SK-N-MC (cell line): ENCODE results near the gene GOLGA6L7.
"Not testable (repeated sequence)": the region's sequence is repeated elsewhere in the genome, so short reads cannot be mapped to it uniquely, and the experiment has no call there.

ENCODE experiments used
- DNase-seq: peaks from one replicate; pipeline ENCODE4 v3.0.0-alpha.2; 2011; ENCODE audit warnings: low read depth, low spot score
- H3K27ac ChIP-seq: fragments of 200-600 bp; sonication (generic); 2 replicates; pipeline ENCODE4 v1.5.1; 2016; ENCODE audit warnings: mixed run types
- H3K36me3 ChIP-seq: fragments of 200-600 bp; sonication (generic); 2 replicates; pipeline ENCODE4 v1.6.1; 2017; ENCODE audit warnings: antibody characterized with exemption, low read length, mixed read lengths; ENCODE audit not compliant: insufficient read depth
- H3K4me3 ChIP-seq: fragments of 200-600 bp; sonication (generic); 2 replicates; pipeline ENCODE4 v1.5.1; 2016
- H3K9ac ChIP-seq: fragments of 200-600 bp; sonication (generic); 2 replicates; pipeline ENCODE4 v1.8.0; 2017; ENCODE audit warnings: mixed run types, mixed read lengths; ENCODE audit not compliant: insufficient read length
- H3K9me3 ChIP-seq: fragments of 200-600 bp; sonication (generic); 2 replicates; pipeline ENCODE4 v1.6.1; 2017; ENCODE audit warnings: low read depth, mild to moderate bottlenecking, antibody characterized with exemption, low read length, moderate library complexity, mixed read lengths

Gene GOLGA6L7

GRCh38 chr15:28819930-28820295 lies 28.5 kb downstream of the GOLGA6L7 start:
- not testable (repeated sequence) for H3K9me3 ChIP-seq, H3K36me3 ChIP-seq, H3K27ac ChIP-seq, H3K4me3 ChIP-seq, DNase-seq, H3K9ac ChIP-seq

GRCh38 chr15:28819019-28819929 lies 29.2 kb downstream of the GOLGA6L7 start:
- H3K36me3 ChIP-seq, H3K9me3 ChIP-seq, DNase-seq, H3K9ac ChIP-seq, H3K4me3 ChIP-seq, H3K27ac ChIP-seq: not testable (repeated sequence)

DNA sequence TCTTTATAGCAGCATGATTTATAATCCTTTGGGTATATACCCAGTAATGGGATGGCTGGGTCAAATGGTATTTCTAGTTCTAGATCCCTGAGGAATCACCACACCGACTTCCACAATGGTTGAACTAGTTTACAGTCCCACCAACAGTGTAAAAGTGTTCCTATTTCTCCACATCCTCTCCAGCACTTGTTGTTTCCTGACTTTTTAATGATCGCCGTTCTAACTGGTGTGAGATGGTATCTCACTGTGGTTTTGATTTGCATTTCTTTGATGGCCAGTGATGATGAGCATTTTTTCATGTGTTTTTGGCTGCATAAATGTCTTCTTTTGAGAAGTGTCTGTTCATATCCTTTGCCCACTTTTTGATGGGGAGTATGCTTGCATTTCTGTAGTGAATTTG lies 30.3 kb downstream of the GOLGA6L7 start:
- H3K9ac ChIP-seq, DNase-seq, H3K9me3 ChIP-seq, H3K27ac ChIP-seq, H3K4me3 ChIP-seq, H3K36me3 ChIP-seq: not testable (repeated sequence)

DNA sequence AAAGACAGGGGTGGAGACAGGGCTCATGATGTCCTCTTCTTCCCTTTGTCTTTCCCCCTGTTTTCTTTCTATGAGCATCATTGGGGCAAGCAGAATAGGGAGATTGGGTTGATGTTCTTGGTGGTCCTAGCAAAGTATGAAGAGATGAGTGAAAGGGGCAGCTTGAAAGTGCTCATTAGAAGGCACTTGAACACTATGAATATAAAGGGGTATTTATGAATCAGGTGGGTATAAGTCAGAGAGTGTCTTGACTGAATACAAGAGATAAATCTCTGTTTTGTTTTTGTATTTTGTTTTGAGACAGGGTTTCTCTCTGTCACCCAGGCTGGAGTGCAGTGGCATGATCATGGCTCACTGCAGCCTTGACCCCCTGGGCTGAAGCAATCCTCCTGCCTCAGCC lies 34.4 kb downstream of the GOLGA6L7 start:
- not testable (repeated sequence) for DNase-seq, H3K36me3 ChIP-seq, H3K4me3 ChIP-seq, H3K9ac ChIP-seq, H3K27ac ChIP-seq, H3K9me3 ChIP-seq

DNA sequence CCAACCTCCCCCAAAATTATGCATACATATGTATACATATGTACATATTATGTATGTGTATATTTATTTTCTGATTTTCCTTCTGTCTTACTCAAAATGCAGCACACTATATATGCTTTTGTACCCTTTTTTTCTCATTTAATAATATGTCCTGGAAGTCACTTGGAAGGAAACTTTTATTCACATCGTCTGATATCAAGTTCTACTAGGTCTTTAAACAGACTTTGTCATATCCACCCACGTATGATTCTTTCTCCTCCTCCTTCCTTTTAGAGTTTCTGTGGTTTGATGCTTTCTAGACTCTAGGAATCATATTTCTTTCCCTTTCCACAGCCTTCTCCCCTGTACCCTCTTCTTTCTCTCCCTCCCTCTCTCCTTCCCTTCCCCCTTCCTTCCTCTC lies 35.1 kb downstream of the GOLGA6L7 start:
- H3K9me3 ChIP-seq, H3K9ac ChIP-seq, DNase-seq, H3K4me3 ChIP-seq, H3K27ac ChIP-seq, H3K36me3 ChIP-seq: not testable (repeated sequence)

- not testable (repeated sequence) for H3K27ac ChIP-seq, H3K36me3 ChIP-seq, H3K9ac ChIP-seq, H3K4me3 ChIP-seq, DNase-seq, H3K9me3 ChIP-seq
These were observed 36.4 kb downstream of the GOLGA6L7 start for GRCh38 chr15:28811852-28812550.

DNA sequence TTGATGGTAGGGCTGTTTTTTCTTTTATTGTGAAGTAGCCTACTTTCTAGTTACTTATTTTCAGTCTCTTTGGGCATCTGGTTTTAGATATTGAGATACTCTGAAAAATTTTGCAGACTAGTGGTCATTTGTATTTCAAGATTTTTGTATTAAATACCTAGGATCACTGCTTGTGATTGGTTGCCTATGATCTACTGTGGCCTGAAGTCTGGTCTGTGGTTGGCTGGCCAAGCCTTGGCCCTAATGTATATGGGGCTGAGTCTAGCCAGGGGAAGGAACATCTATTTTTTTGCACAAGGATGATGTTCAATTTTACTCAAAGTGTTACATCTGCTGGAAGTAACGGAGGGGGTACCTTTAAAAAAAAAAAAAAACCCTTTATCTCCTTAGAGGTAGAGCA lies 38.0 kb downstream of the GOLGA6L7 start:
- not testable (repeated sequence) for H3K4me3 ChIP-seq, H3K9me3 ChIP-seq, H3K36me3 ChIP-seq, H3K27ac ChIP-seq, DNase-seq, H3K9ac ChIP-seq

DNA sequence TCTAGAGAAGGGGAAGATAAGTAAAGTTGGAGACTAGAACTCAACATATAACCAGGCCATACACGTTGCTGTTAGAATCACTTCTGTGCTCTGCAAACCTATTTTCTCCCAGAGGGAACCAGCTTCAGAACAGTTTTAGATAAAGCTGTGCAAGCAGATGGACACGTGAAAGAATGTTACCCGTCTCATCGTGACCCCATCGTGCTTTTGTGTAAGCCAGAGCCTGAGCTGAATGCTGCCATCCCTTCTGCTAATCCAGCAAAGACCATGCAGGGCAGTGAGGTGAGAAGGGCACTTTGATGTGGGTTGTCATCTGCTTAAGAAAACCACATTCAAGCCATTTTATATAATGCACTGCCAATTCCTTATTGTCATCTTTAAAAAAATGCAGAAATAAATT lies 40.3 kb downstream of the GOLGA6L7 start:
- not testable (repeated sequence) for H3K9ac ChIP-seq, H3K36me3 ChIP-seq, H3K9me3 ChIP-seq, DNase-seq, H3K27ac ChIP-seq, H3K4me3 ChIP-seq

GRCh38 chr15:28800366-28800765 lies 48.1 kb downstream of the GOLGA6L7 start:
- not testable (repeated sequence) for H3K9ac ChIP-seq, H3K4me3 ChIP-seq, H3K9me3 ChIP-seq, H3K36me3 ChIP-seq, H3K27ac ChIP-seq, DNase-seq

DNA sequence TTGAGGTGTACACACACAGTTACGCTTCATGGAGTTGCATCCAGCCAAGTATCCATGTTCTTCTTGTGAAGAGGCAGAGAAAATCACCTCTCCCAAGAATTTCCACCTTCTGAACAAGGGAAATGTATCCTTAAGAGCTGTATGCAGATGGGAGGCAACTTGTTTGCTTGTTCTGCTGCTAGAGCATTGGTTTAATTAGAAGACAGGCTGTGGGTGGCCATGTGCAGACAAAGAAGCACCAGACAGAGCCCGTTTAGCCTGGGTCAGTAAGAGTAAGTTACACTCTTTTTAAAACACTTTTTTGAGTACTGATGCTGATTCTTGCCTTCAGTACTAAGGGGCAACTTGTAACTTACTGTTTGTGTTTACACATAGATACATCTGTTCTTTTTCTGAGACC lies 50.2 kb downstream of the GOLGA6L7 start:
- not testable (repeated sequence) for H3K9ac ChIP-seq, DNase-seq, H3K9me3 ChIP-seq, H3K4me3 ChIP-seq, H3K27ac ChIP-seq, H3K36me3 ChIP-seq

GRCh38 chr15:28794231-28794630 lies 54.2 kb downstream of the GOLGA6L7 start:
- not testable (repeated sequence) for H3K4me3 ChIP-seq, H3K9me3 ChIP-seq, H3K27ac ChIP-seq, DNase-seq, H3K9ac ChIP-seq, H3K36me3 ChIP-seq
